GM18508 (cell line): ENCODE measurements around the gene RNF213.

ENCODE experiments used
- ATAC-seq: cut with Tn5 transposase; IDR thresholded peaks from one replicate; pipeline ENCODE4 v1.9.1; 2021; ENCODE audit warnings: moderate number of reproducible peaks; ENCODE audit not compliant: insufficient read depth, unreplicated experiment

RNF213 gene

GRCh38 chr17:80441598-80442322, 181.1 kb downstream of the RNF213 start:
- ATAC-seq, result no peak

GRCh38 chr17:80442323-80442659, 181.6 kb downstream of the RNF213 start:
- ATAC-seq, result no peak

DNA sequence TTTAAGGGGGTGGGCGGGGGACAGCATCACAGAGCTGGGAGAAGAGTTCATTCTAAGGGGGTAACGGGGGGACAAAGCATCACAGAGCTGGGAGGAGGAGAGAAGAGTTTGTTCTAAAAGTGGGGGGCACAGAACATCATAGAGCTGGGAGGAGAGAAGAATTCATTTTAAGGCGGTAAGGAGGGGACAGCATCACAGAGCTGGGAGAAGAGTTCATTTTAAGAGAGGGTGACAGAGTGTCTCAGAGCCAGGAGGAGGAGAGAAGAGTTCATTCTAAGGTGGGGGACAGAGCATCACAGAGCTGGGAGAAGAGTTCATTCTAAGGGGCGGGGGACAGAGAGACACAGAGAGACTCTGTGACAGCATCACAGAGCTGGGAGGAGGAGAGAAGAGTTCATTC, 182.1 kb downstream of the RNF213 start:
- ATAC-seq, result no peak

GRCh38 chr17:80443498-80443897, 182.8 kb downstream of the RNF213 start:
- no peak for ATAC-seq

GRCh38 chr17:80443916-80444643, 183.4 kb downstream of the RNF213 start:
- ATAC-seq, result no peak

DNA sequence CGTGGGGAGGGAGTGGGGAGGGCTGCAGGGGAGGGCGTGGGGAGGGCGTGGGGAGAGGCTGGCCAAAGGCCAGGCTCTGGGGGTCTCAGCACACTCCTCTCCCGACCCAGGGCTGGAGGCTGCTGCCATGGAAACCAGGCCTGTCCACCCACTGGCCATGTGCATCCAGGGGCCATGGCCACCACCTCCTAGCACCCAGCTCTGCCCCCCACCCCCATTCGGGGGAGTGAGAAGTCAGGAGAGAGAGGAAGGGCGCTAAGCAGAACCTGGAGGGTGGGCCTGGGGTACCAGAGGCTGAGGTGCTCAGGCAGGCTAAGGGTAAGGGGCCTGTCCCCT, 184.0 kb downstream of the RNF213 start:
- ATAC-seq, result no peak

GRCh38 chr17:80445007-80445725, 184.5 kb downstream of the RNF213 start:
- ATAC-seq, result no peak

DNA sequence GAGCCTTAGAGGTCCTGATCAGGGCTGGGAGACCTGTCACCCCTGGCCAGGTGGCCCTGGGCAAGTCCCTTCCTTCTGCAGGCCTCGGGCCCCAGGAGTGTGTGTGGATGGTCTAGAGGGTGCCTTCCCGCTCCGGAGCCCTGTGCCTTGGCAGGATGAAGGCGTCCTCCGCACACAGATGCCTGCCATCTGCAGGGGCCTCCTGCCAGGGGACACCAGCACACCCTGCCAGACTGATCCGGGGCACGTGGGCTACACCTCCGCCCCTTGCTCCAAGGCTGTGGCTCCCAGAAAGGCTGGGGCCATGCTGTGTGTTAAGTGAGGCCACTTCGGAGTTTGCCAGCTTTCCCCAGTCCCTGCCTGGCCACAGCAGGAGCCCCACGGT, 185.1 kb downstream of the RNF213 start:
- ATAC-seq, result no peak

DNA sequence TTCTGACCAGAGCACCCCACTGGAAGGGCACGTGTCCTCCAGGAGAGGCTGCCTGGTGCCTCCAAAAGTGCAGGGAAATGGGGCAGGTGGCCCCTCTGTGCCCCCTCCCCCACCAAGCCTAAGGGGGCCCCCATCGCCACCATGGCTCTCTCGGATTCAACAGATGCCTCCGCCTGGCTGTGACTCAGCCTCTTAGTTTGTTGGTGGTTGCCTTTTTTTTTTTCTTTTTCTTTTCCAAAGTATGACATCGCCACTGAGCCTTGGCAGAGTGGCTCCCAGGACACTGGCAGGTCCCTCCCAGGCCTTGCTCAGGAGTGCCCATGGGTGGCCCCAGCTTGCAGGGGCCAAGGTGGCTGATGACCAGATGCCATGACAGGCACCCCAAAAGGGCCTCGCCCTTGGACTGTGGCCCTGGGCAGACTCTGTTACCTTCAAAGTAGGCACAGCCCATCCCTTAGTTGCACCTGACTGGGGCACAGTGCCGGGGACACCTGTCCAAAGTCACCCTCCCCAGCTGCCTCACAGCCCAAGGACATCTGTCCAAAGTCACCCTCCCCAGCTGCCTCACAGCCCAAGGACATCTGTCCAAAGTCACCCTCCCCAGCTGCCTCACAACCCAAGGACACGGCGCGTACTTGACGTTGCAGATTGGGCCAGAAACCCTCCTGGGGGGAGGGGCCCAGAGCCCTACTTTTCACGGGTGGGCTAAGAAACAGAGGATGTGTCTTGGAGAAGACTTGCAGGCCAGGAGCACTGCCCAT, 186.2 kb downstream of the RNF213 start:
- no peak for ATAC-seq

GRCh38 chr17:80447790-80448189, 187.1 kb downstream of the RNF213 start:
- no peak for ATAC-seq
